Activated CD8-positive, alpha-beta memory T cell treated with anti-CD3 and anti-CD28 coated beads for 24 hours (primary cell): ENCODE results near the gene ITSN1.

ENCODE experiments used
- DNase-seq: peaks from one replicate; pipeline ENCODE4 v3.0.0-alpha.2; 2020

Gene ITSN1

DNA sequence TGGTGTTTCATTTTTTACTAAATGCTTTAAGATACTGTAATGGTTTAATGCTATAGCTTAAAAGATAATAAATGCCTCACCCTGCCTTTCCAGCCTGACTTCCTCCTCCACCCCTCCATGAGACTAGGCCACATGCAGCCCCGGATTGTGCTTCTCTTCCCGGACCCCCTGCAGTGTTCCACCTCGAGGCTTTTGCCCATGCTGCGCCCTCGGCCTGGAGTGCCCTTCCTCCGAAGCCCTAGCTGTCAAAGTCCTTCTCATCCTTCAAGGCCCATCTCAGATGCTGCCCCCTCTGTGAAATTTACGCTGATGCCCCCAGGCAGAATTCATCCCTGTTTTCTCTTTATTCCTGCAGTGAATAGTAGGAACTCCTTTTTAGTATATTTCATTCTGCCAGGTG is 174.8 kb downstream of the ITSN1 start:
- no peak for DNase-seq

- DNase-seq, result no peak
Measured at GRCh38 chr21:33817663-33818451, 175.6 kb downstream of the ITSN1 start.

- DNase-seq, result no peak
Measured at GRCh38 chr21:33820230-33820770, 178.0 kb downstream of the ITSN1 start.

DNA sequence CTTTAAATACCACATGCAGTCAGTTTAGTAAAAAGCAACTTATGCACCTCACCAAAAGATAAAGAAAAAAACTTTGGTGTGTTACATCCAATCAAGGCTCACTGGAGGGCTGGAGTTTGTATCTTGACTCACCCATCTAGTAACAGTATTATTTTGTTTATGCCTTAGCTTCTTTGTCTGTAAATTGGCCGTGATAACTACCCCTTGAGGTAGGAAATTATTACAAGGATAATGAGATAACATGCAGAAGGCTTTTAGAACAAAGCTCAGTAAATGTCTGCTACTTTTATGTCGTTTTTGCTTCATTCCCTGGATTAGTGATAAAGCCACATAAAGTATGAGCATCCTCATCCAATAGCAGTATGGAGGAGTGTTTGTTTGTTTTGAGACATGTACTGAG is 178.5 kb downstream of the ITSN1 start:
- DNase-seq, result no peak

GRCh38 chr21:33821503-33822322 is 179.4 kb downstream of the ITSN1 start:
- DNase-seq, result no peak

DNA sequence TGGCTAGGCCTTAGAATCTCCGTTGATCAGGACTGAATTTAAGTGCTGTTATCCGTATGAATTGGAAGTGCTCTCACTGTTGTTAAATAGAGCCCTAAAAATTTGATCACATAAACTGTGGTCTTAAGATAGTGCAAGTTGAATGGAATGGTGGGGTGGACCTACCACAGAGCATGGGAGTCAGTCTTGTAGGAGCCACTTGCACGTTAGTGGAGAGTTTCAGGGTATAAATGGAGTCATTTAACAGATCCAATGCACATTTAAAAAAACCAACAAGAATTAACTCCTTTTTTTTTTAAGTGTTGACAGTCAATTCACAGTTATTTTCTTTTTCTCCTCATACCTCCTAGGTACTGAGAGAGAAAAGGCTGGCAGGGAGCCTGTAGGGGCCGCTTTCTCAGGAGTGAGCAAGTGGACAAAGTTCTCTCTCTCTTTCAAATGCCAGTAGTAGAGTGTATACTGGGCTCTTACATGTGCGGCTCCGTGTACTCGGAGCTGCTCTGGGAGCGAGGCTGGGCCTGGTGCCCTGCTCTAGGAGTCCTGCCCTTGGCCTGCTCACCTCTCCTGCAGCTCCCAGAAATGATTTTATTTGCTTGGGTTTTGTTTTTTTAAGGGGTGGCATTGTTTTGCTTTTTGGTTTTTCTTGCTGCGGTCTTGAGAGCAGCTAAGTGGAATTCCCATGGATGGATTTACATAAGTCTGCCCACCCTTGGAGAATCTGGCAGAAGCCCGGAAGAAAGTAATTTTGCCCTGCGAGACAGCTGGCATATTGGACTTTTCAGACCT is 182.0 kb downstream of the ITSN1 start:
- no peak for DNase-seq

DNA sequence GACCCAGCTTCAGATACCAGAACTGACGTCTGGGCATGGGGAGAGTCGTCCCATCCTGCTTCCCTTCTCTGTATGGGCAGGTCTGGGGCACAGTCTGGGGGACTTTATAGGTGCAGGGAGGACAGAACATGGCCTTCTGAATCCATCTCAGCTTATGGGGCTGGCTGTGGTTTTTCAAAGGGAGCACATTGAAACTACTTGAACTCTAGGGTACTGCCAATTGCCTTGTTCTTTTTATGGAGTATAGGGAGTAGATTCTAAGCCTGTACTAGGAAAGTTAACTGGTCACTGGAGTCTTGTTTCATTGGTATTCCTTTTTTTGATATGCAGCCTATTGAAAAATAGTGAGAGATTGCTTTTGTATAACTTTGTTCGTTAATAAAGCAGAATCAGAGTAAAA is 183.1 kb downstream of the ITSN1 start:
- DNase-seq, result no peak

- no peak for DNase-seq
Measured at GRCh38 chr21:33825915-33826314, 183.6 kb downstream of the ITSN1 start.

- no peak for DNase-seq
Measured at GRCh38 chr21:33828083-33828482, 185.8 kb downstream of the ITSN1 start.

DNA sequence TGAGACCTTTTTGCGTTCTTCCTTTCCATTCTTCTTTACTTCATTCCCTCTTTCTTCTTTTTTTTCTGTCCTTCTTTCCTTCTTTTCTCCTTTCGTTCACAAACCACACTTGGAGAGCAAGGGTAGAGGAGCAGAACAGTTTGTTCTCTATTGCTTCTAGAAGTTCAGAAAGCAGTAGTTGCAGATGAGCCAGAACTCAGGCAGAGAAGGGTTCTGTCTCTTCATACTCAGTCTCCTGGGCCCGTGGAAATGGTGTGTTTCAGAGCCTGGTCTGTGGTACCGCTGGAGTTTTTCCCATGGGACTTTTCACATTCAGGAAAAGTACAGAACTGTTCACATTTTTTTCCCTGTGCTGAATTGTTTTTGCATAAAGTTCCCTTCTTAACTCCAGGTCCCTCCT is 186.3 kb downstream of the ITSN1 start:
- no peak for DNase-seq

DNA sequence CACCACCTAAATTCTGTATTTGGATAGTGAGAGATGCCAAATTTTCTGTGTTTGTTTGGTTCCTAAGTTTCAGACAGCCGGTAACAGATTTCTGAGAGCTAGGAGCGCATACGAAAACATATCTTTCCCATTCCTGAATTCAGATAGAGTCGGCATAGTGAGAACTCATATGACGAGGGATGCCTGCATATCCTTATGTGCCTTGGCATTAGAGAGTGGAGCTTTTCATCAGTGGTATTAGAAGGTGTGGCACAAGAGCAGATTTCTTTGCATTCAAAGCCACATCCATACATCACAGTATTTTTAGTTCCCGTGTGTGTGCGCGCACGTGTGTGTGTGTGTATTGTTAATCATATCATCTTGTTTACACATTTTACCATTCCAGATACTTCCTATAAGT is 187.5 kb downstream of the ITSN1 start:
- DNase-seq, result no peak

DNA sequence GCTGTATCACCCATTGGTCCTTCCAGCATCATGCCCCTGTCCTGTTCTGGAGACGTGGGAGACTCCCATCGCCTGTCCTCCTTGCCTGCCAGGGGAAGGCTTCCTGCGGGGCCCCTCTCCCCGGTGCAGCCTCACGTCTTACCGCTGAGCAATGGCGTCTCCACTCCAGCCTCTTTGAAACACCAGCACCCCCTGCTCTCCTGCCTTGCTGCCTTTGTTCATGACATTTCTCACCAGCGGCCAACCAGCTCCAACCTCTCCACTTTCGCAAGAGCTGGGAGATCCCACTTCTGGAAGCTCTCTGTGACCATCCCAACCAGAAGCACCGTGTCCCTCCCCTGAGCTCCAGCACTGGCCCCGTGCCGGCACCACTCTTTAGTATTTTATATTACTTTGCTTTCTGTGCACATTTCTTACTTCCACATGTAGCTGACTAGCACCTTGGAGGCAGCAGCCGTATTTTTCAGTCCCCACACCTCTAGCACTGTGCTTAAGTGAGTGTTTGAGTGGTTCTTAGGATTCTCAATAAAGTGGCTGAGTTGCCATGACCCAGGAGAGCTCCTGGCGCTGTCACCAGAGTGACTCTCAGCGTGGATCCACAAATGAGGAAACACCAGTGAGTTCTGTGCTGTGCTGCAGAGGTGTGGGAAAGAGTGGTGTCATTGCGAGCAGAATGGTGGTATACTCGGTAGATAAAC is 189.8 kb downstream of the ITSN1 start:
- DNase-seq, result no peak

- DNase-seq, result peak; percentile 24
Measured at GRCh38 chr21:33834801-33835500, 192.7 kb downstream of the ITSN1 start.

- DNase-seq, result no peak
Measured at GRCh38 chr21:33835920-33836319, 193.6 kb downstream of the ITSN1 start.

GRCh38 chr21:33836408-33836807 is 194.1 kb downstream of the ITSN1 start:
- DNase-seq, result peak; percentile 32

- no peak for DNase-seq
Measured at GRCh38 chr21:33839167-33839716, 196.9 kb downstream of the ITSN1 start.

- DNase-seq, result no peak
Measured at GRCh38 chr21:33839806-33840205, 197.5 kb downstream of the ITSN1 start.

DNA sequence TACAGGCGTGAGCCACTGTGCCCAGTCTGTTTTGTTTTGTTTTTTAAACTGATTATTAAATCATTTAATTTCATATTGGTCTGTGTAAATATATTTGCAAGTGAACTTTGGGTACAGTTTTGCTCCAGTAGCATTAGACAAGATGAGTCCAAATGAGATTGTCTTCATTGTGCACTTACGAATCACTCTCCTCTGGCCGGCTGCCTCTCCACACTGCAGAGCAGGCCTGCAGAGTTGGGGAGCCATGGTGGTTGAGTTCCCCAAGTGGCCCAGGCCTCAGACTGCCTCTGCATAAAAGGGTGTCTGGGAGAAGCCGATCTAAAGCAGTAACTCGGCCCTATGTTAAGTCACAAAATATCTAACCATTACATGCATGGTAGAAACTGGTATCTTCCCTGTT is 198.5 kb downstream of the ITSN1 start:
- DNase-seq, result peak; percentile 26

- DNase-seq, result no peak
Measured at GRCh38 chr21:33841561-33841960, 199.3 kb downstream of the ITSN1 start.

GRCh38 chr21:33843216-33843615 is 200.9 kb downstream of the ITSN1 start:
- no peak for DNase-seq

GRCh38 chr21:33844104-33844889 is 202.0 kb downstream of the ITSN1 start:
- no peak for DNase-seq
